Stimulated activated naive CD4-positive, alpha-beta T cell treated with Interleukin-2 at 50 U/mL for 16 hours (primary cell): Measurements from ENCODE around the gene KIF12.

Source experiments
- DNase-seq: peaks from one replicate; lab custom pipeline; 2025; lab: John Stamatoyannopoulos, UW

Gene KIF12

GRCh38 chr9:114105236-114105635 lies 6.1 kb upstream of the KIF12 start:
- no peak for DNase-seq

DNA sequence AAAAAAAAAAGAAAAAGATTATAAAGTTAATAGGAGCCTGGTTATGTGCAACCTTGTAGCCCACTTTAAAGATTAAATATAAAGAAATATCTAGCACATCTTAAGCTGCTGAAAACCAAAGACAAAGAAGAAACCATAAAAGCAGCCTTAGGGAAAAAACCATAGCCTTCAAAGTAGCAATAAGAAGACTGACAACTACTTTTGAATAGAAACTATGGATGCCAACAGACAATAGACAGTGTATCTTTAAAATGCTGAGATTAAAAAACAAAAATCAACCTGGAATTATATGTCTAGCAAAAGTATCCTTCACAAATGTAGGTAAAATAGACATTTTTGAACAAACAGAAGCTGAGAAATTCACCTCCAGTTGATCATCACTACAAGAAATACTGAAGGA lies 3.4 kb upstream of the KIF12 start:
- no peak for DNase-seq

DNA sequence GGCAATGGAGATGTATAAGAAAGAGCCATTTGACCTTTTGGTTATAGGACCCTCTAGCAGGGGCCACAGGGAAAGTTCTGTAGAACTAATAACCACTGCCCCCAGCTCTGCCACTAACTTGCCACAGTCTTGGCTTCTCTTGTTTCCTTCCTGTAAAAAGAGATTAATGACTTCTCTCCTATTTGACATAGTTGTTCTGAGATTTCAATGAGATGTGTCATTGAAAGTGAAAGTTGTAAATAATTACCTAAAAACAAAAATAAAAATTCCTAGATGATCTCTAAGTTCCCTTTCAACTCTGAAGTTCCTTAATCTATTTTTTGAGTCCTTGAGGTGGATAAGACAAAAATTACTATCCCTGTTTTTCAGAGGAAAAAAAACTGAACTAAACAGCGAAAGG lies 1.4 kb upstream of the KIF12 start:
- no peak for DNase-seq

GRCh38 chr9:114099669-114100270 lies 678 bp upstream of the KIF12 start:
- no peak for DNase-seq

DNA sequence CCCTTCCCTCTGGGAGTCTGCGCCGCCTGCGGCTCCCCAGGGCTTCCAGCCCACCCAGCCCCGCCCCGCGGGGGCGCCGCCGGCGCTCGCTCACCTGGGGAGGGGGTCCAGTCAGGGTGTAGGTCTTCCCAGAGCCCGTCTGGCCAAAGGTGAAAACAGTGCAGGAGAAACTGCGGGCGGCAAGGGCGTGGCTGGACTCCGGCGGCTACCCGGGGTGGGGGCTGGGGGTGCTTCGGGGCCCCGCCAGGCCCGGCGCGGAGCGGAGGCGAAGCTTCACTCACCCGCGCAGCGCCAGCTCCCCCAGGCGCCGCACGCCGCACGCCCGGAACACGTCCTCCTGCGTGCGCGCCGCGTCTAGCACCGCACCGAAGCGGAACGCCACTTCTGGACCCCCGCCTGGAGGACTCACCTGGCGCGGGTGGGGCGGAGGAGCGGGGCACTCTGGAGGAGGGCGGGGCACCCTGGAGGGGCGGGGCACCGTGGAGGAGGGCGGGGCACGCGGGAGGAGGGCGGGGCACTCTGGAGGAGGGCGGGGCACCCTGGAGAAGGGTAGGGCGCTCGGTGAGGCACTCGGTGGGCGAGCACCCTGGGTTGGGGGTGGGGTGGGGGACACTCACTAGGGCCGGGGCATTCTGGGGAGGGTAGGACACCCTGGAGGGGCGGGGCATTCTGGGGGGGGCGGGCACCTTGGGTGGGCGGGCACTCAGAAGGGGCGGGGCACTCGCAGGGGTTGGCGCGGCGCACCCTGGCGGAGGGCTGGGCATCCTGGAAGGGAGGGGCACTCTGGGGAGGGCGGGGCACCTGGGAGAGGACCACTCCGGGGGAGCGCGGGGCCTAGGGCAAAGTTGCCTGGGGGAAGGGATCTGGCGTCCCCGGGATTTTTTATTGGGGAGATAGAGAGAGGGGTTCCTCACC lies 814 bp downstream of the KIF12 start:
- DNase-seq = no peak

- DNase-seq = no peak
Measured at GRCh38 chr9:114097613-114098020, 1.5 kb downstream of the KIF12 start.

- no peak for DNase-seq
Measured at GRCh38 chr9:114096866-114097612, 2.1 kb downstream of the KIF12 start.

- no peak for DNase-seq
Measured at GRCh38 chr9:114096041-114096511, 3.0 kb downstream of the KIF12 start.

GRCh38 chr9:114094971-114095370 lies 4.1 kb downstream of the KIF12 start:
- no peak for DNase-seq

DNA sequence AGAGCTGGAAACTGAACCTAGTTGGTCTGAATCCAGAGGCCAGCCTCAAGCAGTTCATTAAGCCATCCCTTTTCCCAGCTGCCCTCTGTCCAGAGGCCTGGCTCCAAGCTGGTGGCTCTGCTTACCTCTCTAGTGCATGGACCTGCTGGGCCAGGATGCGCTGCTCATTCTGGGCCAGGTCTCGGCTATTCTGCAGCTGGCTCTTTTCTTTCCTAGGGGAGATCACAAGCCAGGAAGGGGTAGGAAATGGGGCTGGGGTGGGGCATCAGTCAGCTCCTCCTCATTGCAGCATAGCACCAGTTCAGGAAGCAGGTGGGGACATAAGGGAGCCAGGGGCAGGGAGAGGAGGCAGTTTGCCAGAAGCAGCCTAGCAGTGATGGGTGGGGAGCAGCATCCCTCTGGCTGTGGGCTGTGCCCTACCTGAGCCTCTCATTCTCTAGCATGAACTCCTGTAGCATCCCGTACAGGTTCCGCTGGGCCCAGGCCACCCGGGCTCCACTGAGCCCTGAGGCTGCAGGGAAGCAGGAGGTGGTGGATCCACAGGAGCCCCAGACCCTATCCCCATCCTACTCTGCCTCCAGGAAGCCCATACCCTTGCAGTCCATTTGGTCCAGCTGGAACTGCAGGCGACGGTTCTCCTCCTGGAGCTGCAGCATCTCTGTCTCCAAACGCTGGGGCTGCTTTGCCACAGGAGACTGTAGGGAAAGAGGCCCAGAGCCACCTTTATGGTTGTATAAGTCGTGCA lies 5.2 kb downstream of the KIF12 start:
- DNase-seq = no peak

DNA sequence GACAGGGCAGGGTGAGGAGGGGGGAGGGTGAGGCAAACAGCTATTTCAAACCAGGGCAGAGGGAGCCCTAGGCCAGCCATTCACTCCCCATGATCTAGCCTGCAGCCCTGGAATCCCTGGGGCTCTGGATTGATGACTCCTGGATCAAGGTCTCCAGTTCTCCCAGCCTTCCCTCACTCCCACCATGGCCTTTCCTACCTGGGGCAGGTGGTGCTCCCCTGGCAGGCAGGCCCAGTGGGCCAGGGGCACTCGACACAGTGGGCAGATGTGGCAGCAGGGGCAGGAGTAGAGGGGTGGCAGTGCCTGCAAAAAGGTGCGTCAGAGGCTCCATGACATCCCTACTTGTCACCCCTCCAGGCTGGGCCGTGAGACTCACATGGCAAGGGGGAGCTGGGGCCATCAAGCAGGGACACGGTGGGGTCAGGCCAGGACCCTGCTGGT lies 6.0 kb downstream of the KIF12 start:
- no peak for DNase-seq

DNA sequence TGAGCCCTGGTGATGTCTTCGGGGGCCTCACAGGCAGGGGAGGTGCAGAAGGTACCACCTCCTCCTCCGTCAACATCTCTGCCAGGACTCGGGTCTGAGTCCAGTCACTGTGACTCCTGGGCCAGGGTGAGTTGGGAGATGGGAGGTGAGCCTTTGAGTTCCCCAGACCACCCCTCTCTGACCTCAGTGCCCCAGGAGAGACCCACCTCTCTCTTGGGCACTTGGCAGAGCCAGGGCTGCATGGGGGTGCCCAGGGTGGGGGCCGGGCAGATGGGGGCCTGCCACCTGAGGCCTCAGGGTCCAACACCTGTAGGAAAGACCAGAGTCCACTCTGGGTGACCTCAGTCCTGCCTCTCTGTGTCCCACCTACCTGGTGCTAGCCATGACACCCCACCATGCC lies 6.8 kb downstream of the KIF12 start:
- no peak for DNase-seq

GRCh38 chr9:114091711-114092110 lies 7.4 kb downstream of the KIF12 start:
- DNase-seq = no peak

- no peak for DNase-seq
Measured at GRCh38 chr9:114090798-114091197, 8.3 kb downstream of the KIF12 start.

- DNase-seq = no peak
Measured at GRCh38 chr9:114089206-114089840, 9.8 kb downstream of the KIF12 start.

- DNase-seq = no peak
Measured at GRCh38 chr9:114088571-114089170, 10.4 kb downstream of the KIF12 start.

DNA sequence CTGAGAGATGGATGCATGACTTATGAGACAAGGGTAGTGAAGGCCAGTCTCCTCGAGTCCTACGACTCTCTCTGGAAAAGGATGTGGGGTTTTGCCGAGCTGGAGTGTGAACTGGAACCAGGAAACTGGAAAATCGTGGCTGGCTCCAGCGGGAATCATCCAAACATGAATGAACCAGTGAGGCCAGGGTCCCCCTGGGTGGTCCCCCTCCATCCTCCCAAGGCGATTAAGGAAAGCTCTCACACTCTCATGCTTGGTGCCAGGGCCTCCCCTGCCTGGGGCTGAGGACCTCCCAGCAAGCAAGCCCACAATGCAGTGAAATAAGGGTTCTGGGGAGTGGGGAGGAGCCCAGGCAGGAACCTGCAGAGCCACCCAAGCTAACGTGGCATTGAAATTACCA lies 11.4 kb downstream of the KIF12 start:
- DNase-seq = no peak

GRCh38 chr9:114086607-114087006 lies 12.5 kb downstream of the KIF12 start:
- DNase-seq = no peak

- DNase-seq = no peak
Measured at GRCh38 chr9:114086009-114086408, 13.1 kb downstream of the KIF12 start.

GRCh38 chr9:114085387-114085789 lies 13.7 kb downstream of the KIF12 start:
- no peak for DNase-seq
